Measurements from ENCODE around the gene BAAT.
"Not testable (repeated sequence)": the region's sequence is repeated elsewhere in the genome, so short reads cannot be mapped to it uniquely, and the experiment has no call there.

The BAAT gene

DNA sequence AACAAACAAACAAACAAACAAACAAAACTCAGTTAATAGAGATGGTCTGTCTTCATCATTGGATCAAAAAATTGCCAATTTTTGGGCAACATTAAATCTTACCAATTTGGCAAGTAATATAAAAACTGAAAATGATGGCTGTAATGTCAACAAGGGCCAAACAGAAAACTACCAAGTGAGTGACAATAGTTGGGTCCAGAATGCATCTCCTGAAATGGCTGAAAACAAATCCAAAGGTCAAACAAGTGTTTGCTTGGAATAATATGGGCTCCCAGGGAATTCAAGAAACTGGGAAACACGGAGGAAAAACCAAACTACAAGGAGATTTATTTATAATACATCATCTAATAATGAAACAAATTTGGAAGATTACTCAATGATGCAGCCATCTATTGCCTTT lies 25.1 kb downstream of the BAAT start:
- no peak for DNase-seq

GRCh38 chr9:101356619-101357018 lies 28.2 kb downstream of the BAAT start:
- no peak for DNase-seq

DNA sequence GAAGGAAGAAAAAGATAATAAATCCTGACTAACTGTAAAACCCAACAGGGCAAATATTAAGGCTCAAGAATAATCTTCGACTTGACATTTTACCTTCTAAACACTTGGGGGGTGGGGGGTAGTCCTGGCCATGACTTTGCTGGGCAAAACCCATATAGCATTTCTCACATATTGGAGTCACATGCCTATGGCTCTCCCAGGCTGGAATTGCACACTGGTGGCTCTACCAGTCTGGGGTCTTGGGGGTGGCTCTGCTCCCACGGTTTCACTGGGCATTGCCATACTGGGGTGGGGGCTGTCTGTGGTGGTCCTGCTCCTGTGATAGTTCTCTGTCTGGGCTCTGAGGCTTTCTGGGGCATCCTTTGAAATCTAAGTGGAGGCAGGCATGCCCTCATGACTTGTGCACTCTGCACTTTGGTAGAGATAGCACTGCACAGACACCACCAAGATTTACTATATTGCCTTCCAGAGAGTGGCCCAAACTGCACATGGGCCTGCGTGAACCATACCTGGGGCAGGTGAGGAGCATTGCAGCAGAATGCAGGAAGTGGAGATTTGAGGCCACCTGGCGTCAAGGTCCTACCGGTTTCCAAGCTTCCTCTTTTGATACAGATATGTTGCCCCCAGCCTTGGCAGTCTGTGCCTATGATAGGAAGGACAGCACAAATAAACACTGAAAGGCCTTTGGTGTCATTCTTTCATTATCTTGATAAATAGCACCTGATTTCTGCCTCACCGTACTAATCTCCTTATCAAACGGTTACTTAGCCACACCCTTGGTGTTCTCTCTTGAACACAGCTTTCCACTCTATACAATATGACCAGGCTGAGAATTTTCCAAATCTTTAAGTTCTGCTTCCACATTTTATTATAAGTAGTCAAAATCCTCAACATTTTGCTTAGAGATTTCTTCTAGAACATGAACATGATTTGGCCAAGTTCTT lies 29.8 kb downstream of the BAAT start:
- no peak for DNase-seq

DNA sequence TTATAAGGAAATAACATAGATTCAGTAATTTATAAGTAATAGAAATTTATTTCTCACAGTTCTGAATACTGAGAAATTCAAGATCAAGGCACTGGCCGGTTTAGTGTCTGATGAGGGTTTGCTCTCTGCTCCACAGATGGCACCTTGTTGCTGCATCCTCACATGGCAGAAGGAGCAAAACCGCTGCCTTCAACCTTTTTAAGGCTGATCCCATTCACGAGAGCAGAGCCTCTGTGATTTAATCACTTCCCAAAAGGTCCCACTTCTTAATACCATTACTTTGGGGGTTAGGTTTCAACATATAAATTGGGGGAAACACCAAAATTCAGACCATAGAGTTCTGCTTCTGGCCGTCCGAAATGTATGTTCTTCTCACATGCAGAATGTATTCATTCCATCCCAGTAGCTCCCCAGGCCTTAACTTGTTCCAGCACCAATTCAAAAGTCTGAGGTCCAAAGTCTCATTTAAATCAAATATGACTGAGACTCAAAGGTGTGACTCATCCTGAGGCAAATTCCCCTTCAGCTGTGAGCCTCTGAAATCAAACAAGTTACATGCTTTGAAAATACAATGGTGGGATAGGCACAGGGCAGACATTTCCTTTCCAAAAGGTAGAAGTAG lies 30.6 kb downstream of the BAAT start:
- DNase-seq = no peak

DNA sequence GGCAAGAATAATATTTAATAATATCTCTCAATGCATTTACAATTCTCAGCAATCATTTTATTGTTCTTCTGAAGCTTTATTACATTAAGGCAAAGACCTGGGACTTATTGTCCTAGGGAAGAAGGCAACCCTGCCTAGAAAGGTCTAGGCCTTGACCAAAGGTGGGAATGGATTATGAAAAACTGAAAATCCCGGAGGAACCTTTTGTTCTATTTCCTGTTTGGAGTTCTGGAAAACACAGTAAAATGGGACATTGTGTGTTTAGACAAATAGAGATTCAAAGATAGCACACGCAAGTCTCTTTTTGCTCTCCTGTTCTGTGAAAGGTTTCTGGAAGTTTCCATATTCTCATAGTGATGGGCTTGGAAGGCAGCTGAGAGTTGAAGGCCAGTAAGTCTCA lies 31.1 kb downstream of the BAAT start:
- no peak for DNase-seq

GRCh38 chr9:101352892-101353463 lies 31.8 kb downstream of the BAAT start:
- no peak for DNase-seq

- no peak for DNase-seq
Measured at GRCh38 chr9:101350285-101350684, 34.5 kb downstream of the BAAT start.

- no peak for DNase-seq
Measured at GRCh38 chr9:101342595-101342994, 42.2 kb downstream of the BAAT start.

GRCh38 chr9:101341958-101342357 lies 42.8 kb downstream of the BAAT start:
- no peak for DNase-seq

- DNase-seq = no peak
Measured at GRCh38 chr9:101337237-101337636, 47.6 kb downstream of the BAAT start.

DNA sequence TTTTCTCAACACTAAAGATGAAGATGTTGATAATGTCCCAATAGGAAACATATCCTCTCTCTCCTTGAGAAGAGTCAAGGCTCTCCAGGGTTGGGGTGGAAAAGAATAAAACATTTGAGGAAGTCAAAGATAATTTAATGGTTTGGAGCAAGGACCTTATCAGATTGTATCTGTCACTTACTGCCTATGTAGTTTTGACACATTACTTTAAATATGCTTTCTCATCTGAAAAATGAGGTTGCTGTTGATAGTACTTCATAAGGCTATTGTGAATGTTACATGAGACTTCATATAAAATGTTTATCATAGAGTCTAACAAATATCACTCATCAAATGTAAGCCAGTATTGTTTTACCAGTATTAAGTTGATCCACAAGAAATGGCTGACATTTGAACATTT lies 48.7 kb downstream of the BAAT start:
- DNase-seq = no peak

GRCh38 chr9:101333926-101334702 lies 50.7 kb downstream of the BAAT start:
- no peak for DNase-seq

- DNase-seq = no peak
Measured at GRCh38 chr9:101333490-101333889, 51.3 kb downstream of the BAAT start.

DNA sequence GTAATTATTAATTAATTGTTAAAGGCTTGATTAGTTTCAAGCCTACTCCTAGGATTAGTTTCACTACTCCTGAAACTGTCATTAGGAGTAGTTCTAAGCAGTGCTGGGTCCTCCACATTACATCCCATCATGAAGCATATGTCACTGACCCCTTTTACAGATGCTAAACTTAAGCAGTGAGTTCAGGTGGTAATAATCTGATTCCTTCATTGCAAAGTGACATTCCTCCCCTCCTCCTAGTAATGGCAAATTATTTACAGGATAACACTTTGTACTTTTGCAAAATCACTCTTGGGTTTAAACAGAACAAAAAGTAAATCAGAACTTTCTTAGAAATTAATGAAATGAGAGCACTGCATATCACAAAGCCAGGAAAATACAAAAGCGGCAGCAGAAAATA lies 52.4 kb downstream of the BAAT start:
- no peak for DNase-seq

DNA sequence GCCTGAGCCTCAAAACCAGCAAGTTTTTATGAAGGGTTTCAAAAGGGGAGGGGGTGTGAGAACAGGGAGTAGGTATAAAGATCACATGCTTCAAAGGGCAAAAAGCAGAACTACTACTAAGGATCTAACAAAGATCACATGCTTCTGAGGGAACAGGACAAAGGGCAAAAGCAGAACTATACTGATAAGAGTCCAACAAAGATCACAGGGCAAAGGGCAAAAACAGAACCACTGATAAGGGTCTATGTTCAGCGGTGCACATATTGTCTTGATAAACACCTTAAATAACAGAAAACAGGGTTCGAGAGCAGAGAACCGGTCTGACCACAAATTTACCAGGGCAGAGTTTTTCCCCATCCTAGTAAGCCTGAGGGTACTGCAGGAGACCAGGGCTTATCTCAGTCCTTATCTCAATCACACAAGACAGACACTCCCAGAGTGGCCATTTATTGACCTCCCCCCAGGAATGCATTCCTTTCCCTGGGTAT lies 57.3 kb downstream of the BAAT start:
- not testable (repeated sequence) for DNase-seq

DNA sequence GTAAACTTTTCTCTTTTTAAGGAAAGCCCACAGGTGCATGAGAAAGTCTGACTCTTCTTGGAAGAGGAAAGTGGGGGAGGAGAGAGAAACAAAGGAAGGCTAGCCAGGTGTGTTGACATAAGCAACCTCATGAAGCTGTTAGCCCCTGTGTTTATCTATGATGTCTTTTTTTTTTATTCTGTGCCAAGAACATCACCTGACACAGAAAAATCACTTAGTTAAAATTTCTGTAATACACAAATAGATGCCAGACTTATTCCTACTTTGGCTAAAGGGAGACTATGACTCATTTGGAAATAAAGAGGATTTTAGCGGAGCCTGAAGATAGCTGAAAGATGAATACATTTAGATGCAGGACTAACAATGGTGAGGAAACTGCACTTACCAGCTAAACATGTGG lies 58.3 kb downstream of the BAAT start:
- DNase-seq = peak; percentile 19

- no peak for DNase-seq
Measured at GRCh38 chr9:101326035-101326434, 58.8 kb downstream of the BAAT start.

- DNase-seq = no peak
Measured at GRCh38 chr9:101325053-101325452, 59.8 kb downstream of the BAAT start.

DNA sequence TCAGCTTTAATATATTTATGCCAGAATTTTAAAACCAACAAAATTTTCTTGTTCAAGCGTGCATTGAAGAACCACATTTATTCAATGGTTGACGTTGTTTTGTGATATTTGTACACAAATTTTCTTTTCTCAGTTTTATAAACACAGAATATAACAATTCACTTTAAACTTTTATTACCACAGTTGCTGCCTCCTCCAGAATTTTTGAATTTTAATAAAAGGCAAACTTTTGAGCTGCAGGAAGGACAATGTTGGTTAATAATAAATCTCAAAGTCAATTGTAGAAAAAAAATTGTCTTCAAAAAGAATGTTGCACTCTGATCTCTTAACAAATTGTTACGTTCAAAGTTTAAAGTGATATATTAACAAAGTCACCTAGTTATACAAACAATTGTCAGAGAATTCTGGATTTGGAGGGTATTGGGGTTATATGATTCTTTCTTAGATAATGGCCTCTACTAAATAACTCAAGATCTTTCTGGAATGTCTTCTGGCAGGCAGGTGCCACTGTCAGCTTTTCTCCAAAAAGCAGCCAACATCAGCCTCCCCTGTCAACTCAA lies 60.5 kb downstream of the BAAT start:
- no peak for DNase-seq

DNA sequence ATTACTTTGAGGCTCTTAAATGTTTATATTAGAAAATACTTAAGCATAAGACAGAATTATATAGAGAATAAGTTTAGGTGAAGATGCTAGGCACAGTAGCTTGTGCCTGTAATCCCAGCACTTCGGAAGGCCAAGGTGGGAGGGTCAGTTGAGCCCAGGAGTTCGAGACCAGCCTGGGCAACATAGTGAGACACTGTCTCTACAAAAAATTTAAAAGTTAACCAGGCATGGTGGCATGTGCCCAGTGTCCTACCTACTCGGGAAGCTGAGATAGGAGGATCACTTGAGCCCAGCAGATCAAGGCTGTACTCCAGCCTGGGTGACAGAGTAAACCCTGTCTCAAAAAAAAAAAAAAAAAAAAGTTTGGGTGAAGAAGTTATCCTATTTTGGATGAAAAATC lies 61.7 kb downstream of the BAAT start:
- no peak for DNase-seq

DNA sequence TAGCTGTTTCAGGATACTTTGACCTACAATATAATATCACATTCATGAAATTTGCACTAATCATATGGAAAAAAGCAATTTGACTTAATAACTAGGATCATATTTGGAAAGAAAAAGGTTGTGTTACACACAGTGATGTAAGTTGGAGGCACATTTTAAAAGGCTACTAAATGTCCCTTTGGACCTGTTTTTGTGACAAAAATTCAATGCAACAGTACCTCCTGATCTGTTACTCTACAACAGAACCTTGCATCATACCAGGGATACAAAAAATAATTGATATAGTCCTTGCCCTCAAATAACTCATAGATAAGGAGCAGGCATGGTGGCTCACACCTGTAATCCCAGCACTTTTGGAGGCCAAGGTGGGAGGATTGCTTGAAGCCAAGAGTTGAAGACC lies 67.1 kb downstream of the BAAT start:
- no peak for DNase-seq

- DNase-seq = no peak
Measured at GRCh38 chr9:101315112-101315450, 69.7 kb downstream of the BAAT start.

GRCh38 chr9:101312661-101313060 lies 72.1 kb downstream of the BAAT start:
- no peak for DNase-seq
